Hepatocyte (in vitro differentiated cells): ENCODE measurements around the gene GRID2. TPM values are rescaled to one million over a fixed set of nuclear protein-coding genes. Genes with fewer than 3 reads are reported as not detected.

ENCODE experiments used
- DNase-seq: peaks from one replicate; pipeline ENCODE4 v3.0.0-alpha.2; 2016; ENCODE audit warnings: low spot score
- H2AFZ ChIP-seq: fragments of 200-600 bp; sonication (generic); 2 replicates; pipeline ENCODE4 v1.6.0; 2016; ENCODE audit warnings: antibody characterized with exemption, mild to moderate bottlenecking
- H3K27ac ChIP-seq: fragments of 200-600 bp; sonication (generic); 2 replicates; pipeline ENCODE4 v1.5.1; 2016; ENCODE audit warnings: mild to moderate bottlenecking
- H3K27me3 ChIP-seq: fragments of 200-600 bp; sonication (generic); 2 replicates; pipeline ENCODE4 v1.6.1; 2016
- H3K36me3 ChIP-seq: fragments of 200-600 bp; sonication (generic); replicated peaks from 2 replicates; pipeline ENCODE4 v1.5.1; 2016; ENCODE audit warnings: low read depth; ENCODE audit not compliant: insufficient read depth
- H3K4me1 ChIP-seq: fragments of 200-600 bp; sonication (generic); 2 replicates; pipeline ENCODE4 v1.5.1; 2016; ENCODE audit warnings: mild to moderate bottlenecking, moderate library complexity; ENCODE audit not compliant: insufficient read depth
- H3K4me2 ChIP-seq: fragments of 200-600 bp; sonication (generic); 2 replicates; pipeline ENCODE4 v1.6.0; 2016
- H3K4me3 ChIP-seq: fragments of 200-600 bp; sonication (generic); 2 replicates; pipeline ENCODE4 v1.5.1; 2016; ENCODE audit warnings: mild to moderate bottlenecking
- H3K79me2 ChIP-seq: fragments of 200-600 bp; sonication (generic); 2 replicates; pipeline ENCODE4 v1.6.0; 2017; ENCODE audit warnings: mild to moderate bottlenecking
- H3K9me2 ChIP-seq: fragments of 200-600 bp; sonication (generic); replicated peaks from 2 replicates; pipeline ENCODE4 v1.6.0; 2017; ENCODE audit warnings: mild to moderate bottlenecking; ENCODE audit not compliant: insufficient read depth
- H3K9me3 ChIP-seq: fragments of 200-600 bp; sonication (generic); 2 replicates; pipeline ENCODE4 v1.5.1; 2016; ENCODE audit warnings: low read depth, mild to moderate bottlenecking
- H4K20me1 ChIP-seq: fragments of 200-600 bp; sonication (generic); 2 replicates; pipeline ENCODE4 v1.6.0; 2016; ENCODE audit warnings: mild to moderate bottlenecking; ENCODE audit not compliant: insufficient read depth, poor library complexity, severe bottlenecking
- CTCF ChIP-seq: fragments of 200-600 bp; sonication (generic); IDR thresholded peaks from 2 replicates; pipeline ENCODE4 v1.5.1; 2016; ENCODE audit warnings: antibody characterized with exemption, mild to moderate bottlenecking; ENCODE audit not compliant: poor library complexity
- EZH2 ChIP-seq: fragments of 200-600 bp; sonication (generic); IDR thresholded peaks from 2 replicates; pipeline ENCODE4 v1.6.1; 2016; ENCODE audit warnings: antibody characterized with exemption, mild to moderate bottlenecking, borderline replicate concordance
- EZH2phosphoT487 ChIP-seq: fragments of 200-600 bp; sonication (generic); IDR thresholded peaks from one replicate; pipeline ENCODE4 v1.6.1; 2018; ENCODE audit warnings: antibody characterized with exemption, mild to moderate bottlenecking, low read depth, moderate library complexity; ENCODE audit not compliant: unreplicated experiment, severe bottlenecking
- WGBS: methylation state at CpG from one replicate; pipeline ENCODE4 v1.1.6; 2016; ENCODE audit warnings: low lambda C conversion rate; ENCODE audit errors: missing lambda C conversion rate; 5-methylcytosine and 5-hydroxymethylcytosine counted together
- polyA plus RNA-seq: library from polyadenylated mRNA; unstranded; fragments of >200 nt; fragmentation: Nextera tagmentation; extraction: Ambion mirVana; gene quantifications from 2 replicates; pipeline ENCODE4 v1.2.1, GENCODE V29; 2016
- total RNA-seq: library from RNA; depleted of rRNA; stranded (reverse); fragments of >200 nt; gene quantifications from 2 replicates; pipeline ENCODE4 v1.2.3, GENCODE V29; 2014

The GRID2 gene
- total and polyA plus RNA-seq, 2 experiments from 2014 or later, result 0.53 to 3.5 TPM

GRCh38 chr4:92524131-92524530, 220.4 kb downstream of the GRID2 start:
- H3K79me2 ChIP-seq, result no peaks in the 10 kb centered on the region
- no peak overlapping the region for H3K4me3 ChIP-seq
- H3K4me2 ChIP-seq, result no peak overlapping the region
- H3K36me3 ChIP-seq, result no peaks in the 10 kb centered on the region
- no peaks in the 10 kb centered on the region for H4K20me1 ChIP-seq
- TF ChIP-seq EZH2 (no peak), CTCF (no peak), EZH2phosphoT487 (no peak)
- H3K27ac ChIP-seq, result no peak overlapping the region
- DNase-seq, result no peak
- H3K27me3 ChIP-seq, result no peaks in the 10 kb centered on the region
- H2AFZ ChIP-seq, result no peak overlapping the region
- no peaks in the 10 kb centered on the region for H3K9me3 ChIP-seq
- H3K4me1 ChIP-seq, result peaks cover 8% of the 10 kb centered on the region
- H3K9me2 ChIP-seq, result no peaks in the 10 kb centered on the region

DNA sequence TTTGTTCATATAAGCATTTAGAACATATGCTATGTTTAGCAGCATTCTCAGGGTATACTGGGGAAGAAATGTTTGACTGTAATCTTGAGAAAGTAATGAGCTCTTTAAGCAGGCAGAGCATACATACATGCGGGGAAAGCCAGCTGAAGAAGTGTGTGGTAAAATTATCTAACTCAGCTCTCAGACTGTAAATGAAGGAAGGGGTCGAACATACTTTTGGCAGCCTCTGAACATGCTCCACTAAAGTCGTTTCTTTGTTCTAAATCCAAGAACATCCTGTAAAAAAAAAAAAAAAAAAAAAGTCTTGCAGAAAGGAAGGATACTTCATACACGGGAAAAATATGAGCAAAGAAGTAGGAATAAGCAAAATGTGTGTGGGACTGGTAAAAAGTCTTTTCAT, 224.8 kb downstream of the GRID2 start:
- DNase-seq, result no peak
- Histone ChIP-seq H3K27ac (no peak overlapping the region), H3K79me2 (no peaks in the 10 kb centered on the region), H3K4me1 (peaks cover under 1% of the 10 kb centered on the region), H3K27me3 (no peaks in the 10 kb centered on the region), H4K20me1 (no peaks in the 10 kb centered on the region), H3K36me3 (no peaks in the 10 kb centered on the region), H3K4me3 (no peak overlapping the region), H3K4me2 (no peak overlapping the region), H2AFZ (no peak overlapping the region), H3K9me3 (no peaks in the 10 kb centered on the region), H3K9me2 (no peaks in the 10 kb centered on the region)
- whole genome bisulfite sequencing, result 66% methylated on average over 4 of the region's 4 CpGs
- TF ChIP-seq EZH2phosphoT487, result no peak
- no peak for TF ChIP-seq CTCF
- TF ChIP-seq EZH2, result no peak

DNA sequence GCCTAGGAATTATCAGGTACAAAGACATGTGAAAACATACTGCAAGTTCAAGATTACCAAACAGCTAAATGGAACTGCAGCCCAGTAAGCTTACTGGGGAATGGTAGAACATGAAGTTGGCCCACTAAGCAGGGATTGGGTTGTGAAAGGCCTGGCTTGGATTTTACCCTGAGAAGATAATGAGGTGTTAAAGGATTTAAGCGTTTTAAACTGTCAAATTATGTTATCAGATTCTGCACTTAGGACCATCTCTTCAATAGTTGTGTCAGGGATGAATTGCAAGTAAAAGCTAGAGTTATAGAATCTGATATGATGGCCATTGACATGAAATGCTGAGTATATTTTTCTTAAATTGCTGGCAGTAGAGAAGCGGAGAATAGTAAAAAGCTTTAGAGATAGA, 225.7 kb downstream of the GRID2 start:
- TF ChIP-seq EZH2phosphoT487, result no peak
- no peak for TF ChIP-seq EZH2
- no peak for TF ChIP-seq CTCF
- H3K9me2 ChIP-seq, result no peaks in the 10 kb centered on the region
- H3K4me2 ChIP-seq, result no peak overlapping the region
- no peak overlapping the region for H3K27ac ChIP-seq
- H3K4me3 ChIP-seq, result no peak overlapping the region
- no peak overlapping the region for H2AFZ ChIP-seq
- H4K20me1 ChIP-seq, result no peaks in the 10 kb centered on the region
- no peaks in the 10 kb centered on the region for H3K9me3 ChIP-seq
- WGBS, result 63% methylated on average over 2 of the region's 2 CpGs
- no peaks in the 10 kb centered on the region for H3K4me1 ChIP-seq
- no peaks in the 10 kb centered on the region for H3K36me3 ChIP-seq
- DNase-seq, result no peak
- H3K79me2 ChIP-seq, result no peaks in the 10 kb centered on the region
- no peaks in the 10 kb centered on the region for H3K27me3 ChIP-seq

DNA sequence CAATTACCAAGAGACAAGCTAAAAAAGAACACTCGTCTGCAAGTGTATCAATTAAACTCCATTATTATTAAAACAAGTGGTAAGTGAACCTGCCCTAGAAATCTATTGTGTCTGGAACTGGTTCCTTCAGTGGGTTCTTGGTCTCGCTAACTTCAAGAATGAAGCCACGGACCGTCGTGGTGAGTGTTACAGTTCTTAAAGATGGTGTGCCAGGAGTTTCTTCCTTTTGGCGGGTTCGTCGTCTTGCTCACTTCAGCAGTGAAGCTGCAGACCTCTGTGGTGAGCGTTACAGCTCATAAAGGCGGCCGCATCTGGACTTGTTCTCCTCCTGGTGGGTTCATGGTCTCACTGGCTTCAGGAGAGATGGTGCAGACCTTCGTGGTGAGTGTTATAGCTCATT, 231.8 kb downstream of the GRID2 start:
- no peaks in the 10 kb centered on the region for H3K79me2 ChIP-seq
- H3K4me3 ChIP-seq, result no peak overlapping the region

More for the DNA sequence above, 231.8 kb downstream of the GRID2 start:
- Histone ChIP-seq H3K27ac (no peak overlapping the region), H3K27me3 (no peaks in the 10 kb centered on the region), H3K9me2 (no peaks in the 10 kb centered on the region), H3K4me1 (no peaks in the 10 kb centered on the region), H2AFZ (no peak overlapping the region), H3K36me3 (no peaks in the 10 kb centered on the region), H3K9me3 (no peaks in the 10 kb centered on the region), H4K20me1 (no peaks in the 10 kb centered on the region), H3K4me2 (no peak overlapping the region)
- no peak for DNase-seq
- WGBS, result 88% methylated on average over 12 of the region's 12 CpGs
- TF ChIP-seq EZH2phosphoT487 (no peak), EZH2 (no peak), CTCF (no peak)
